Stimulated activated CD8-positive, alpha-beta memory T cell treated with anti-CD3 and anti-CD28 coated beads, Interleukin-4, amount 100 ng/mL, for 4 hours (primary cell): Measurements from ENCODE around the gene SPOCK3.

Experiments
- DNase-seq, 2 donors: peaks; one replicate each; pipeline ENCODE4 v3.0.0-alpha.2; 2020; ENCODE audit warnings: low read depth in 2 of 2, low spot score in 1 of 2

SPOCK3 gene

DNA sequence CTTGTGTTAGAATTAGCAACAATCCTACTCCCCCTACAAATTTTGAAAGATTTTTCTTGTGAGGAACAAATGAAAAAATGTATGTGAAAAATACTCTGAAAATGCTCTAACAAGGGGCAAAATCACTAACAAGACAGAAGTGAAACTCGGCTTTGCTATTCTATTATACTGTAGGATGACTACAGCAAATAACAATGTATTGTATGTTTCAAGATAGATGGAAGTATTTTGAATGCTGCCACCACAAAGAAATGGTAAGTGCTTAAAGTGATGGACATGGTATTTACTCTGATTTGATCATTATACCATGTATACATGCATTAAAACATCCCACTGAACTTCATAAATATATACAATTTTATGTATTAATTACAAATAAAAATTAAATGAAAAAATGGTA is 192.8 kb downstream of the SPOCK3 start:
- DNase-seq = no peak

DNA sequence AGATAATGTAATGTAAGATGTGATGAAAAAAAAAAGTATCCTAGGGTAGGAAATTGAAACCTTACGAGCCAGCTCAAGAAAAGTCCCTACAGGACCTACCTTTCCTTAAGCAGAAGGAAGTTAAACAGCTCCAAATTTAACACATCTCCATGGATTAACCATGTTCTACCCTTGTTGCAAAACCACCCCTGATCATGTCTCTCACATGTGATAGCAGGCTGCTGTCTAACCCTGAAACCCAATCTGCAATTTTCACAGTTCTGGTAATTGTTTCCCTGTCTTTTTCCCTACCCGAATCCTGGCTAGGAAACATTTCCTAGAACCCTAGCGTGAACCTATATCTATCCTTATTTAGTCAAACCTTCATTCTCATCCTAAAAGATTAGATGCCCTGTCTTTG is 198.9 kb downstream of the SPOCK3 start:
- DNase-seq = no peak

DNA sequence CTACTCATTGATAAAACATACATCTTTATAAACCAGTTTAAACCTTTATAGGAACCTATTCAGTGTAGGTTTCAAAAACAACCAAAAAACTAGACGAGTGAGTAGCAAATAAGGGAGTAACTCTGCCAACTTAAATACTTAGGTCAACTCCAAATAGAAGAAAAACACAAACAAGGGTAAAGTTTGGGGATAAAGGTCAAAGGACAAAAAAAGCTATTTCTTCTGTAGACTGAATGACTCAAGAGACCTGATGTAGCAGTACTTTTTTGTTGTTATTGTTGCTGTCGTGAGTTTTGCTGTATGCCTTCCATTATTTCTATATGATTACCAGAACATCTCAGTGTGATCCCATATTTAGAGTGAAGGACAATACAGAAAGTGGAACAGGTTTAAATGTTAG is 199.3 kb downstream of the SPOCK3 start:
- no peak for DNase-seq

DNA sequence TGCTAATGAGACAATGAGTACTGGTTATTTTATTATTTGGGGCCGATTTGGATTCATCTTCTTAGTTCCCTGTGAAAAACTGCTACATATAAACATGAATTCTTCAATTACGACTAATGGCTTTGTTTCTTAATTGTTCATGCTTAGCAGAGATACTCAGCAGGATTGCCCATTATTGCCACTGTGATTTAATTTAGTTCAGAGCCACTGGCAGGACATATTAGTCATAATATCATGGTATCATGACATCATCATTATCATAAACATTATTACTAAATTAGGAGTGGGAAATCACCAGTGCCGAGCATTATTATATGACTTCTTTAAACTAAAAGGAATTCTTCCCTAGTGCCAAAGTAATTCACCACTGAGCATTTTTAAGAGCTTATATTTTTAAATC is 201.4 kb downstream of the SPOCK3 start:
- DNase-seq = no peak

DNA sequence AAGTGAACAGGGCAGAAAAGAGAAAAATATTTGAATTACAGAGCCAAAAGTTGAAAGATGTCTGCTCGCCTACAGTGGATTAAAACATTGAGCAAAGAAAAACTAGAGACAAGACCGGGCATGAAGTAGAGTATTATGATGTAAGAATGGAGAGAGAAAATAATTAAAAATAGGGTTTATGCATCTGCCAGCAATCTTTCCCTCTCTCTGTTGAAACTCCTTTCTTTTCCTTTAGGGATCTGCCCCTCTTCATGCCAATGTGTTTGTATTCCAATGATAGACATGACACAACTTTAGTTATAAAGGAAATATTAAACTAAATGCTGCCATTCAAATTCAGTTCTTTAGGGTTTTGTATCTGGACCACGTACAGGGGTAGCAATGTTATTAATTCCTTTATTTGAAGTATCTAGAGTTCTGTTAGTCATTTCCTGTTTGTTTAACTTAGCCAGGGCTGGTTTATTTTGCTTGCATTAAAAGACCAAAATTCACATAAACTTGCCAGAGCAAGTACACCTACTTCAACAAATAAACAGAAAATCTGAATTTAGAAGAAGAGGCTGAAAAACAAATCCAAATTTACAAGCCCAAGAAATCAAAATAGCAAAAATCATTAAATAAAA is 202.6 kb downstream of the SPOCK3 start:
- DNase-seq = no peak

DNA sequence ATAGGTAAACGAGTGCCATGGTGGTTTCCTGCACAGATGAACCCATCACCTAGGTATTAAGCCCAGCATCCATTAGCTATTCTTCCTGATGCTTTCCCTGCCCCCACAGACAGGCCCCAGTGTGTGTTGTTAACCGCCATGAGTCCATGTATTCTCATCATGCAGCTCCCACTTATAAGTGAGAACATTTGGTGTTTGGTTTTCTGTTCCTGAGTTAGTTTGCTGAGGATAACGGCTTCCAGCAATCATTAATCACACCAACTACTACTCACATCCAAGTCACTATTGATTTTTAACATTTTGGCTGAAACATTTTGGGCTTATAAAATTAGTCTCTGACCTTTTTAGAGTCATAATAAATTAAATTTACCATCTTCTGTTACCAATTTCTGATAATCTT is 205.3 kb downstream of the SPOCK3 start:
- DNase-seq = no peak

DNA sequence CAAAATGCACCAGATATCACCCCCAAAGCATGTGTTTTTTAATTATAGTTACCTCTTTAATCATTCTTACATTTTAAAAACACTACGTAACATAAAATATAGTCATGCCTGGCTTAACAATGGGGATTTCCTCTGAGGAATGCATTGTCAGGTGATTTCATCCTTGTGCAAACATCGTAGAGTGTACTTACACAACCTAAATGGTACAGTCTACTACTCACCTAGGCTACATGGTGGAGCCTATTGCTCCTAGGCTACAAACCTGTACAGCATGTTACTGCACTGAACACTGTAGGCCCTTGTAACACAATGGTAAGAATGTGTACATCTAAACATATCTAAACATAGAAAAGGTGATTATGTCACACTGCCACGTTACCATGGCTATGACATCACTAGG is 208.6 kb downstream of the SPOCK3 start:
- DNase-seq = no peak

DNA sequence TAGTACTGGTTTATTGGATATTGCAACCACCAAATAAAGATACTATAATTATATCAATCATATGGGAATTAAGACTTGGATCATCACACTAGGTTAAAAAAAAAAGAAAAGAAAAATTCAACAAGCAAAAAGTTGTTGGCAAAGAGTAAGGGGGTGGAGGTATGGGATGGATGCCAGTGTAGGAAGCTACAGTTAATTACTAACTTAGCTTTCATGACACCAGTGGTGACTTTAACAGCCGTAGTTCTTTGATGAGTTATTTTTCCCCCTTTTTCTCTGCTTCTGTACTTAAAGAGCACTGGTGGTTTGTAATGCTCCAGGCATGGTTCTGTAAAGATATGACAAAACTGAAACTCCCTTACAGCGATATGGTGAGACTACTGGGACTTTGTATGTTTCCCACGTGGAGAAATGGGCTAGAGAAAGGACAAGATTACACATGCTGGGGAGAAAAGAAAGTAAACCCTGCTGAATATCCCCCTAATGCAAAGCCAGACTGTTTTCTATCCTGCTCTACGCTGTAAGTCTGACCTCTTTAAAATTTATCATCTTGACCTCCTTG is 210.8 kb downstream of the SPOCK3 start:
- no peak for DNase-seq

DNA sequence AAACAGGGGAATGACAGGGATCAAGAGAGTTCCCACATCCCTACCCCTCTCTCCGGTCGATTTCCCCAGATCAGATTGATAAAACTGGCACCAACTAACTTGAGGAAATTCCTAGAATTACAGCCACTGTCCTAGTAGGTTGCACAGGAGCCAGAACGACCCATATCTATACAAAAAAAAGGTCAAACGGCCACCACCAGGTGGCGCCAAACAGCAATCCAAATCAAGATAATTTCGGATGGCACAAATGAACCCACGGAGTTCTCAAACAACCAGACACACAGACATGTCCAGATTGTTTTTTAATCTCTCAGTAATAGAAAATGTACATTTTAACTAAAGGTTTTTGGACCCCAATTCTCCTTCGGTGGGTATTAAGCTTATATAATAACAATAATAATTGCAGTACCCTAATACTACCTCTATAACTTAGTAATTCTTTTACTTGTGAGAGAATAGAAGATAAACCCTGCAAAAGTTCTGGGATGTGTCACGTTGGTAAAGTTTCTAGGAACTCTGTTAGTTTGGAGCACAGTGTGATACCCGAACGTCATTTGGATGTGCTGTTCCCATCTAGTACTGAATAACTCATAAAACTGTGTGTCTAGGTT is 212.6 kb downstream of the SPOCK3 start:
- DNase-seq = peak in 1 of 2 donors; percentile 23

DNA sequence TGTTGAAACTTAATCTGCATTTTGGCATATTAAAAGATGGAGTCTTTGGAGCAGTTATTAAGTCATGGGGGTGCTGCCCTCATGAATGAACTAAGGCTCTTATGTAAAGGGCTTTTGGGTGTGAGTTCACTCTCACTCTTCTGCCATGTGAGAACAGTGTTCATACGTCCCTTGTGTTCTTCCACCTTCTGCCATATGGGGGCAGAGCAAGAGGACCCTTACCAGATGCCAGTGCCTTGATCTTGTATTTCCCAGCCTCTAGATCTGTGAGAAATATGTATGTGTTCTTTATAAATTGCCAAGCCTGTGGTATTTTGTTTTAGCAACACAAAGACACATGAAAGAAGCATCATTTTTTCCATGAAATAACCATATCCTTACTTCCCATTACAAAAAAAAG is 213.9 kb downstream of the SPOCK3 start:
- no peak for DNase-seq

DNA sequence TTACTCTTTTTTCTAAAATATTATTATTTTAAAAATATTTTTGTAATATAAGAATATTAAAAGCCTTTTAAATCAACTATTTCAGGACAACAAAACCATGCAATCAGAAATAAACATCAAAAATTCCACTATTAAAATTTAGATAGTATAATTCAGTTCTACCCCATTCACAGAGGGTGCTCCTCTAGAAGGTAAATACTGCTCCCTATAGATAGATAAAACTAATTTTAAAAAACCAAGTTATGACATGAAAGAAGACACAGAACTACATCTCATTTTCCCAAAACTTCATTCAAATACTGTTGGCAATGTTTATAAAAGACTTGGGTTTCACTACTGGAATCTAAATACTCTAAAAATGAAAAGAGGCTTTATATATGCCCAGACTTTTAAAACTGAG is 219.3 kb downstream of the SPOCK3 start:
- no peak for DNase-seq

DNA sequence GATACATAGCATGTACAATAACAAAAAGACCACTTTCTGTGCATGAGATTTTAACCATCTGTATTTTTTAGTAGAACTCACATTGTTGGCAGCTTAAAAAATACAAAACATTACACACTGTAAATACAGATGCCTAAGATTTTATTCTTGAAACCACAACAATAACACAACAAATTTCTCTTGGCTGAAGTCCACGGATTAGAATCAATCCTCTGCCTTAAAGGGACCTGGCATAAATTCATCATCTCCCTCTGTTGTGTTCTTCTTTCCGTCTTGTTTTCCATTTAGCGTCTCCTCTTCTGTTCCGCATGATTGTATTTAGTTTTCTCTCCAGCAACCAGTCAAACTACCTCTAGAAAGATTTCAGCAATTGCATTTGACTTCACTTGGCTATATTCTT is 231.0 kb downstream of the SPOCK3 start:
- no peak for DNase-seq

DNA sequence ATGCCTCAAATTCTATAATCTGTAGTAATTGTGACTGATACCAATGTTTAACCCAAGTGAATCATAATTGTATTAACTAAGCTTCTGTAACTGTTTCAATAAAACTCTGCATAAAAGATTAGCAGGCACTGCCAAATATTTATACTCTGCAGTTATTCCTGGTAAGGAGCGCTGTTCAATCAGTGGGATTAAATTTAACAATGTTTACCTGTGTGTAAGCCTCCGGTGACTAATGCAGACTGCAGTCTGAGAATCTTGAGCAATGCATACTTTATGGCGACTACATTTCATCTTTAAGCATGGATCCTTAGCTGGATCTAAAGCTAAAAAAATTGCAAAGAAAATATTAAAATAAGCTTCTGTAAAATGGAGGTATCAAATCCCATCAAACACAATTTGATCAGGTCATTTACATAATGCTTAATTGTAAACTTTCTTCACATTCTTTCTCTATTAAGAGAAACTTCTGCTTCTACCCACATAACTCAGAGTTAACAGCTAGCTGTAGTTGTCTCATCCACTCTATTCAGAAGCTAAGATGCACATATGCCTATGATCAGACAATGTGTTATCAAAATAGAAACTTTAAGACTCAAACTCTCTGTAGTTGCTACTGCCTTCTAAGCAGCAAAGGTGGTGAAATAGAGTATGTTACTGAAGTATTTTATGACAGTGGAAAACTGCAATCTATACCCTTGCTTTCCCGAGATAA is 234.0 kb downstream of the SPOCK3 start:
- DNase-seq = no peak

DNA sequence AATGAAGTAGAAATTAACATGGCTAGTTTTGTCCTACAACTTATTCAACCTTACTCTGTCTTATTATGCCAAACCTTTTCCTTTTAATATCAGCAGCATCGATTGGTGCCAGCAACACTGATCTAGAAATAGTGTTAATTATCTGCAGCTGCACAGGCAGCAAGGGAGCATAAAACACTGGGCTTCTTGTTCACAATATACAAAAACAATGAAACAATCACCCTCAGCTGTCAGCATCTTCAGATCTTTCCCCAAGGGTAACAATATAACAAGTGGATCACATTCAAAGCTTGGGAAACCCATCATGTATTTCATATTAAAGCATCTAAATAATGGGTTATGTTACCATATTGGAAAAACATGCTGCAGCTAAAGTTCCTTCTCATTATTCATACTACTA is 238.1 kb downstream of the SPOCK3 start:
- no peak for DNase-seq

DNA sequence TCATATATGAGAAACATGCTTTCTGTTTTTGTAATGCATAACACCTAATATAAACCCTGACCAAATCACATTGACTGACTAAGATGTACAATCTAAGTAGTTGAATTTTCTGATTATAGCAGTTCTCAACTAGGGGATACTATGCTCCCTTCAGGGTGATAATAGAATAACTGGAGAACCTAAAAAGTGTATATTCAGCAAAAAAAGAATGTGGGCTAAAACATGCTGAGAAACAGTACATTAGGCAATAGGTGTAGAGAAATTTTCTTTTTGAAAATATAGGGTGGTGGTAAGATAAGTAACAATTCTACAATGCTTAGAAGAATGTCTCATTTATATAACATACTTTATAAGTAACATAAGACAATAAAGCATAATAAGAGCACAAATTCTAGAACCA is 239.6 kb downstream of the SPOCK3 start:
- DNase-seq = no peak

DNA sequence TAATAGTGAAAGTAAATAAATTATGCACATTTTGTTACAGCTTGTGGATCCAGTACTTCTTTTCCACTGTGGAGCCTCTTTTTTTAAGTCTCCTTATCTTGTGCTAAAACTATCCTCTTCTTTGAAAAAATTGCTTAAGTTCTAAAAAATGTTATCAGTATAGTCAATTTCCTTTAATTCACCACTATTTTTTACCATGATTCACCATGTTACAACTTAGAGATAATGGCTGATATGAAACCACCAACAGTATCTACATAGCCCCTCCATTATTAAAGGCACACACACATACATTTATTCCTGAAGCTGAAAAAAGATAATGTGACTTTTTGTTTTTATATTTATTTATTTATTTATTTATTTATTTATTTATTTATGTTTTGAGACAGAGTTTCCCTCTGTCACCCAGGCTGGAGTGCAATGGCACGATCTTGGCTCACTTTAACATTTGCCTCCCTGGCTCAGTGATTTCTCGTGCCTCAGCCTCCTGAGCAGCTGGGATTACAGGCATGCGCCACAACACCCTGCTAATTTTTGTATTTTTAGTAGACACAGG is 243.2 kb downstream of the SPOCK3 start:
- DNase-seq = no peak

DNA sequence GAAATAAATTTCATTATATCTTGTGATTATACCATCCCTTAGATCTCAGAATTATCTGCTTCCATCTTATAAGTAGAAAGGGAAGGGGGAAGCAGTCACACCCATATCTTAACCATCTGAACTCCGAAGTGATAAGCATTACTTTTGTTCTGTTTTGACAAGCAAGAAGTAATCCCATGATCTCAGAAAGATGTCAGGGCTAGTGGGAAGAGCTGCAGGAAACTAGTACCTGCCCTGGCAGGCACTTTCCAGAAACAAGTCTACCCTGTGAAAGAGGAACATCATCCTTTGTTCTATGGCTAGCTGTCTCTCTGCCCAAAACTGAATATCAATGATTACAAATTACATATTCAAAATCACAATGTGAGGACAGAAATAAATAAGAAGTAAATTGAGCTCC is 244.4 kb downstream of the SPOCK3 start:
- no peak for DNase-seq

DNA sequence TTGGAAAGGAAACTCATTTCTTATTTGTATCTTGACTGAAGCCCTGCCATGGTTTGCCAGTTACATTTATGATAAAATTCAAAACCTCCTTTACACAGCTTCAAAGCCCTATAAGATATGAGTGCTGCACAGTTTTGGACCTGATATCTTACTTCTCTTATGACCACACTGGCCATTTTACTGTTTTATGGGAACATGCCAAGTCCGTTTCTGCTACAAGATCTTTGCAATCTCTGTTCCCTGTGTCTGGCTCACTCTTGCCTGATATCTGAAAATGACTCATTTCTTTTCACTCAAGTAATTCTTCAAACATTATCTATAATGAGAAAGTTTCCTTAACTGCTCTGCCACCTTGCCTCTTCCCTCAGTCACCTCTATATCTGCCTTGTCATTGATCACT is 247.3 kb downstream of the SPOCK3 start:
- no peak for DNase-seq

DNA sequence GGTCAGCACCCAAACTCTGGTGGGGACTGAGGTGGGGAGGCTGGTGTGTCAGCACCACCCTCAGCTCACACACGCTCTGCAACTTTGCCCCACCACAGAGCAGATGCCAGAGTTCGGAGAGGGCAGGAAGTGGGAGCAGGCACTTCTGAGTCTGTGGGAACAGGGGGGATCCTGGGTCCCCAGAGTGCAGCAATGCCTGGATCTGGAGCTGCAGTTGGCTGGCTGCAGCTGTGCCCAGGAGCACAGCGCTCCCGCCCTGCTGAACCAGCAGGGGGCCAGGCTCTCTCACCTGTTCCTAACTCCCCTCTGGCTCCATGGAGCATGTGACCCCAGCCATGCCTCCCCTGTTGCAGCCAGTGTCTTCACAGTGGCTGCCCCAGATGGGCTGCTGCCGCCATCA is 252.4 kb downstream of the SPOCK3 start:
- no peak for DNase-seq

DNA sequence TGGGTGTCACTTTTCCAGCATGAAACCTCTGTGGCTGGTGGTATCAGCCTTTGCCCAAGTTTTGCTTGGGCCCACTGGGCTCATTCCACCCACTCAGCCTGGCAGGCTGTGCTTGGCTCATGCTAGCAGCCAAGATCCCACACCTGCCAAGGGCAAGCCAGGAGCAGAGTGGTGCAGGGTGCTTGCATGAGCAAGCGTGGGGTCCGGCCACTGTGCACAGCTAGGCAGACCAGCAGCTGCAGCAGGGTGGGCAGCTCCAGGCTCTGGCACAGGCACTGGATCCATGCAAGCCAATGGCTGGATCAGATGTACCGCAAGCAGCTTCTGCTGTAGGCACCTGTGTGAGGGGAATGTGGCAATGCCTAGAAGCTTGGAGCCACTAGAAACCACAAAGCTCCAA is 253.9 kb downstream of the SPOCK3 start:
- no peak for DNase-seq

DNA sequence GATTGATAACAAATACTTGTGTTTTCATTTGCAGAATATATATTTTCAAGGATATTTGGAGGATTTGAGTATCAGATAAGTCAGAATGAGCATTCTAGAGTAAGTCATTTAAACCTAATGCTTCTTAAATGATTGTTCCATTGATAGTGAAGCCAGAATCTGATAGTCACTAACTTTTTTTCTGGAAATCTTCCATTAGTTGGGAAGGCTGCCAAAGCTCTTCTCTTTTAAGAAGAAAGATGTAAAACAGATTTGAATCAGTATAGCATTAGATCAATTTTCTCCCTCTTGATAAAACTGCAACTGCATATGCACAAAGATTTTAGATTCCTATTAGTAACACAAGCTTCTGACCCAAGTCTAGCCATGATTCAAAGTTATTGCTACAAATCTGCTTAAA is 256.7 kb downstream of the SPOCK3 start:
- no peak for DNase-seq

DNA sequence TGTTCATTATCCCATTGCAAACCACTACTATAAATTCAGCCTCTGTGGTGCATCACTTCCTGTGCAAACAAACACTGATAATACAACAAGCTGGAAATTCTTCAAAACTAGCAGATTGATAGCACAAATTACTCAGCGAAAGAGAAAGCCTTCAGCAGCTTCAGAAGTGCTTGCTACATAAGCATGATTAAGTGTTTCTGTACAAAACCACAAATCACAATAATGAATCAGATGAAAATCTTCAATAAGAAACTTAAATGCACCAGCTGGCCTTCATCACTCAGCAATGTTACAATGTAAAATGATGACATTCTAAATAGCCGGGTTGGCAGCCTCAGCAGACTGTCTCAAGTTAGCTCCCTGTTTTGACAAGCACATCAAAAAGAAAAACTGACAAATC is 262.2 kb downstream of the SPOCK3 start:
- no peak for DNase-seq
